Measurements from ENCODE around the gene POU3F1.

The POU3F1 gene

GRCh38 chr1:38006008-38006828 is 40.4 kb downstream of the POU3F1 start:
- DNase-seq: no peak

- DNase-seq: peak in 5 of 56 donors; percentile 19 to 49 (median 40)
These were observed 41.2 kb downstream of the POU3F1 start, which contains the start of gene FHL3 for GRCh38 chr1:38005195-38006007. Gene FHL3 (minus strand): TSS chr1:38005514. CDS start chr1:37999412, 6,102 bp downstream.

GRCh38 chr1:38004284-38005108 is 42.1 kb downstream of the POU3F1 start:
- no peak for DNase-seq

- peak in 10 of 56 donors; percentile 10 to 41 (median 32) for DNase-seq
These were observed 43.0 kb downstream of the POU3F1 start for GRCh38 chr1:38003261-38004250.

GRCh38 chr1:38000529-38001455 is 45.8 kb downstream of the POU3F1 start:
- DNase-seq: no peak

- DNase-seq: no peak
These were observed 46.4 kb downstream of the POU3F1 start for GRCh38 chr1:38000233-38000528.

GRCh38 chr1:37999430-38000232 is 47.0 kb downstream of the POU3F1 start:
- peak in 1 of 56 donors; percentile 20 for DNase-seq

GRCh38 chr1:37998913-37999429 is 47.6 kb downstream of the POU3F1 start:
- DNase-seq: no peak

GRCh38 chr1:37998089-37998808 is 48.3 kb downstream of the POU3F1 start:
- DNase-seq: no peak

- DNase-seq: no peak
These were observed 49.1 kb downstream of the POU3F1 start for GRCh38 chr1:37997256-37998088.

GRCh38 chr1:37995751-37996345 is 50.7 kb downstream of the POU3F1 start:
- DNase-seq: peak in 4 of 56 donors; percentile 30 to 69 (median 49)

GRCh38 chr1:37994886-37995566 is 51.6 kb downstream of the POU3F1 start:
- no peak for DNase-seq

All from amygdala (tissue), 56 donors.